Endodermal cell (in vitro differentiated cells): Measurements from ENCODE around the gene PAX5. TPM values are rescaled to one million over a fixed set of nuclear protein-coding genes. Genes with fewer than 3 reads are reported as not detected.

Experiments used
- DNase-seq: peaks from one replicate; pipeline ENCODE4 v3.0.0-alpha.2; 2017
- H3K27ac ChIP-seq: 2 replicates; pipeline ENCODE4 v1.5.1; 2013; ENCODE audit warnings: mild to moderate bottlenecking, low read depth, low read length, moderate library complexity
- H3K27me3 ChIP-seq: 2 replicates; pipeline ENCODE4 v1.6.1; 2013; ENCODE audit warnings: mild to moderate bottlenecking, low read length, moderate library complexity; ENCODE audit not compliant: insufficient read depth, control insufficient read depth, poor library complexity, severe bottlenecking
- H3K36me3 ChIP-seq: 2 replicates; pipeline ENCODE4 v1.7.0; 2013; ENCODE audit warnings: mild to moderate bottlenecking, low read length, moderate library complexity; ENCODE audit not compliant: control insufficient read depth, insufficient read depth
- H3K4me1 ChIP-seq: one replicate; pipeline ENCODE4 v1.7.0; 2013; ENCODE audit warnings: low read length; ENCODE audit not compliant: control insufficient read depth, insufficient read depth
- H3K4me3 ChIP-seq: 2 replicates; pipeline ENCODE4 v1.5.1; 2013; ENCODE audit warnings: mild to moderate bottlenecking, low read length, moderate library complexity
- H3K9ac ChIP-seq: 2 replicates; pipeline ENCODE4 v1.6.1; 2013; ENCODE audit warnings: mild to moderate bottlenecking, low read length, moderate library complexity; ENCODE audit not compliant: poor library complexity, severe bottlenecking; ENCODE audit errors: extremely low read depth
- H3K9me3 ChIP-seq: 2 replicates; pipeline ENCODE4 v1.6.1; 2013; ENCODE audit warnings: mild to moderate bottlenecking, low read length, moderate library complexity; ENCODE audit not compliant: control insufficient read depth
- H3K27ac Mint-ChIP-seq: 2 replicates; pipeline ENCODE4 v1.8.0; 2020; ENCODE audit warnings: mixed read lengths
- H3K27me3 Mint-ChIP-seq: 2 replicates; pipeline ENCODE4 v1.8.0; 2021; ENCODE audit warnings: mild to moderate bottlenecking, mixed read lengths; ENCODE audit not compliant: insufficient read depth
- H3K36me3 Mint-ChIP-seq: 2 replicates; pipeline ENCODE4 v1.8.0; 2020; ENCODE audit warnings: low read depth, mixed read lengths
- H3K4me1 Mint-ChIP-seq: 2 replicates; pipeline ENCODE4 v1.8.0; 2020; ENCODE audit warnings: mixed read lengths
- H3K4me3 Mint-ChIP-seq: 2 replicates; pipeline ENCODE4 v1.8.0; 2020; ENCODE audit warnings: mild to moderate bottlenecking, moderate library complexity, mixed read lengths
- H3K9me3 Mint-ChIP-seq: 2 replicates; pipeline ENCODE4 v1.8.0; 2020; ENCODE audit warnings: mild to moderate bottlenecking, mixed read lengths
- CTCF ChIP-seq: fragments of 200-600 bp; sonication (generic); conservative IDR thresholded peaks from 2 replicates; pipeline ENCODE4 v1.5.0; 2021; ENCODE audit warnings: antibody characterized with exemption, mild to moderate bottlenecking
- WGBS, 2 experiments: methylation state at CpG; one replicate each; pipeline versions ENCODE4 v1.1.5 to v1.1.7; 2013; ENCODE audit warnings: missing lambda C conversion rate in 2 of 2, mixed read lengths in 1 of 2; ENCODE audit not compliant: insufficient coverage in 1 of 2, insufficient read length in 1 of 2; 5-methylcytosine and 5-hydroxymethylcytosine counted together
- total RNA-seq, 2 donors: library from RNA; stranded (reverse); fragmentation: NEBNext Ultra II Directional in 1 of 2; extraction: Animal tissue kit (Norgen Biotek cat#: 25700) in 1 of 2; gene quantifications; 2 replicates in 1 of 2; 3 replicates in 1 of 2; pipeline ENCODE4 v1.2.1, GENCODE V29; 2021

PAX5 gene
- total RNA-seq, 2 donors from 2014 or later: 0.15 TPM; not detected in 1

- H3K4me1 ChIP-seq: no peaks in the 10 kb centered on the region
- no peak overlapping the region for H3K9ac ChIP-seq
- H3K27me3 Mint-ChIP-seq: peaks cover 52% of the 10 kb centered on the region
- H3K36me3 ChIP-seq: no peaks in the 10 kb centered on the region
- H3K27ac Mint-ChIP-seq: no peak overlapping the region
- no peak overlapping the region for H3K4me3 ChIP-seq
- no peak overlapping the region for H3K4me3 Mint-ChIP-seq
- no peak for TF ChIP-seq CTCF
- DNase-seq: no peak
- H3K9me3 ChIP-seq: no peaks in the 10 kb centered on the region
- 84 to 86% methylated on average over 5 to 7 of the region's 7 CpGs for WGBS, 2 experiments
- H3K4me1 Mint-ChIP-seq: no peaks in the 10 kb centered on the region
- no peaks in the 10 kb centered on the region for H3K9me3 Mint-ChIP-seq
- no peak overlapping the region for H3K27ac ChIP-seq
- peaks cover 68% of the 10 kb centered on the region for H3K27me3 ChIP-seq
- H3K36me3 Mint-ChIP-seq: no peaks in the 10 kb centered on the region
Observed at GRCh38 chr9:37010180-37010579, 23.9 kb downstream of the PAX5 start.

GRCh38 chr9:37007295-37007694, 26.8 kb downstream of the PAX5 start:
- H3K4me3 ChIP-seq: no peak overlapping the region
- DNase-seq: no peak
- H3K36me3 ChIP-seq: no peaks in the 10 kb centered on the region
- H3K36me3 Mint-ChIP-seq: no peaks in the 10 kb centered on the region
- no peak for TF ChIP-seq CTCF
- H3K9me3 Mint-ChIP-seq: no peaks in the 10 kb centered on the region
- no peaks in the 10 kb centered on the region for H3K9me3 ChIP-seq
- no peak overlapping the region for H3K4me3 Mint-ChIP-seq
- peaks cover 77% of the 10 kb centered on the region for H3K27me3 ChIP-seq
- peaks cover 64% of the 10 kb centered on the region for H3K27me3 Mint-ChIP-seq
- WGBS, 2 experiments: 89 to 100% methylated on average over 11 to 13 of the region's 13 CpGs
- H3K9ac ChIP-seq: no peak overlapping the region
- no peak overlapping the region for H3K27ac ChIP-seq
- no peaks in the 10 kb centered on the region for H3K4me1 ChIP-seq
- H3K27ac Mint-ChIP-seq: no peak overlapping the region
- no peaks in the 10 kb centered on the region for H3K4me1 Mint-ChIP-seq

- DNase-seq: no peak
- H3K27ac ChIP-seq: no peak overlapping the region
- H3K9me3 Mint-ChIP-seq: no peaks in the 10 kb centered on the region
- 84 to 97% methylated on average over 6 of the region's 6 CpGs for WGBS, 2 experiments
- H3K4me3 ChIP-seq: no peak overlapping the region
- no peaks in the 10 kb centered on the region for H3K4me1 Mint-ChIP-seq
- H3K36me3 ChIP-seq: no peaks in the 10 kb centered on the region
- H3K9ac ChIP-seq: no peak overlapping the region
- H3K4me1 ChIP-seq: no peaks in the 10 kb centered on the region
- H3K4me3 Mint-ChIP-seq: no peak overlapping the region
- H3K27ac Mint-ChIP-seq: no peak overlapping the region
- peaks cover 77% of the 10 kb centered on the region for H3K27me3 Mint-ChIP-seq
- H3K9me3 ChIP-seq: no peaks in the 10 kb centered on the region
- H3K27me3 ChIP-seq: peaks cover 82% of the 10 kb centered on the region
- no peaks in the 10 kb centered on the region for H3K36me3 Mint-ChIP-seq
- TF ChIP-seq CTCF: no peak
Observed at GRCh38 chr9:37005517-37006140, 28.4 kb downstream of the PAX5 start.
